ENCODE data around the gene CLEC19A.

DNA sequence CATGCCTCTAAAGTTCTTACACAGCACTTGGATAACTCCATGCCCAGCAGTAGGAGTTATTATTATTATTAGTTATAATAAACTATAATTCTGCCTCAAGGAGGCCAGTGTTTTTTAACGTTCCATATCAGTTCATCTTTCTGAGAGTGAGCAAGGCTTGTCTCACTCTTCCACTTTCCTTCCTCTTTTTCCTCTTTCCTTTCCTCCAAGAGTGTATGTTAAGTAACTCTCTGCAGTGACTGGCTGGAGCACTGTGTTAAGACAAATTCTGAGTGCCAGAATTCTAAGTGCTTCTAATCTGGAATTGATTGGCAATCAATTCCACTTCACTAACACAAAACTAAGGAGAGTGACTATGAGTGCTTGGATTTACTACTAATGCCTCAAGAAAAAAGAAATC is 16.4 kb downstream of the CLEC19A start:
- TF ChIP-seq, protein P1, sequence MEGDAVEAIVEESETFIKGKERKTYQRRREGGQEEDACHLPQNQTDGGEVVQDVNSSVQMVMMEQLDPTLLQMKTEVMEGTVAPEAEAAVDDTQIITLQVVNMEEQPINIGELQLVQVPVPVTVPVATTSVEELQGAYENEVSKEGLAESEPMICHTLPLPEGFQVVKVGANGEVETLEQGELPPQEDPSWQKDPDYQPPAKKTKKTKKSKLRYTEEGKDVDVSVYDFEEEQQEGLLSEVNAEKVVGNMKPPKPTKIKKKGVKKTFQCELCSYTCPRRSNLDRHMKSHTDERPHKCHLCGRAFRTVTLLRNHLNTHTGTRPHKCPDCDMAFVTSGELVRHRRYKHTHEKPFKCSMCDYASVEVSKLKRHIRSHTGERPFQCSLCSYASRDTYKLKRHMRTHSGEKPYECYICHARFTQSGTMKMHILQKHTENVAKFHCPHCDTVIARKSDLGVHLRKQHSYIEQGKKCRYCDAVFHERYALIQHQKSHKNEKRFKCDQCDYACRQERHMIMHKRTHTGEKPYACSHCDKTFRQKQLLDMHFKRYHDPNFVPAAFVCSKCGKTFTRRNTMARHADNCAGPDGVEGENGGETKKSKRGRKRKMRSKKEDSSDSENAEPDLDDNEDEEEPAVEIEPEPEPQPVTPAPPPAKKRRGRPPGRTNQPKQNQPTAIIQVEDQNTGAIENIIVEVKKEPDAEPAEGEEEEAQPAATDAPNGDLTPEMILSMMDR (IDR thresholded peaks at IDR 0.05; ENCODE audit: low read depth, low read length): no peak
- TF ChIP-seq, protein P2, sequence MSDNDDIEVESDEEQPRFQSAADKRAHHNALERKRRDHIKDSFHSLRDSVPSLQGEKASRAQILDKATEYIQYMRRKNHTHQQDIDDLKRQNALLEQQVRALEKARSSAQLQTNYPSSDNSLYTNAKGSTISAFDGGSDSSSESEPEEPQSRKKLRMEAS (IDR thresholded peaks at IDR 0.05; ENCODE audit: low read depth, low read length): no peak
- no peak for TF ChIP-seq POLR2A (IDR thresholded peaks at IDR 0.05; ENCODE audit: extremely low read depth, insufficient read length)

Data from NB4 (cell line).